Endothelial cell of umbilical vein (primary cell): ENCODE data around the gene NCMAP. TPM values are rescaled to one million over a fixed set of nuclear protein-coding genes. Genes with fewer than 3 reads are reported as not detected.

ENCODE experiments used
- BruUV-seq: library from RNA; stranded (reverse); fragments of 400-500 nt; replicated peaks from 2 replicates; lab custom pipeline; 2021; lab: Mats Ljungman, UMichigan
- CTCF ChIA-PET: fragments of 300-600, 350-600 bp; sonication (Branson Sonifier 250); formaldehyde crosslinking; loops from one replicate; lab custom pipeline; 2021; ENCODE audit warnings: antibody characterized with exemption, inconsistent platforms; lab: Charles Lee
- POLR2A ChIA-PET: fragments of 300-600, 350-600 bp; sonication (Branson Sonifier 250); formaldehyde crosslinking; loops from one replicate; lab custom pipeline; 2021; ENCODE audit warnings: antibody characterized with exemption, inconsistent platforms; lab: Charles Lee
- DNase-seq: peaks from one replicate; pipeline ENCODE4 v3.0.0-alpha.2; 2011; ENCODE audit warnings: low read depth, low spot score
- FAIRE-seq: peaks from 2 replicates; lab custom pipeline; 2011; peaks lifted over from hg19 to GRCh38; lab: Jason Lieb, UNC
- H2AFZ ChIP-seq: 2 replicates; pipeline ENCODE4 v1.6.0; 2012; ENCODE audit warnings: low read depth, low read length, control low read depth, inconsistent platforms
- H3K27ac ChIP-seq: 2 replicates; pipeline ENCODE4 v1.5.1; 2011; ENCODE audit warnings: low read depth, mild to moderate bottlenecking, control low read depth, low read length, moderate library complexity; ENCODE audit not compliant: insufficient read depth
- H3K27me3 ChIP-seq, 2 experiments: 2 replicates each; pipeline versions ENCODE4 v1.6.0 to v1.6.1; 2011; ENCODE audit warnings: low read length in 2 of 2, mixed read lengths in 1 of 2; ENCODE audit not compliant: control insufficient read depth in 2 of 2, insufficient read depth in 2 of 2
- H3K36me3 ChIP-seq, 2 experiments: 2 replicates in 1 of 2; 3 replicates in 1 of 2; pipeline ENCODE4 v1.5.1; 2011; ENCODE audit warnings: low read length in 2 of 2, mild to moderate bottlenecking in 1 of 2, moderate library complexity in 1 of 2; ENCODE audit not compliant: control insufficient read depth in 2 of 2, insufficient read depth in 2 of 2; ENCODE audit errors: extremely low read depth in 1 of 2
- H3K4me1 ChIP-seq: 3 replicates; pipeline ENCODE4 v1.5.1; 2011; ENCODE audit warnings: mild to moderate bottlenecking, low read length; ENCODE audit not compliant: control insufficient read depth, insufficient read depth; ENCODE audit errors: extremely low read depth
- H3K4me2 ChIP-seq: 2 replicates; pipeline ENCODE4 v1.6.1; 2011; ENCODE audit warnings: low read length, control low read depth, mixed read lengths; ENCODE audit not compliant: insufficient read depth
- H3K4me3 ChIP-seq, 3 experiments: fragments of 200-600 bp in 1 of 3; sonication (generic), shearing (Covaris generic) in 1 of 3; replicated peaks in 1 of 3; 2 replicates each; pipeline ENCODE4 v1.5.1; 2011 to 2016; ENCODE audit warnings: control low read depth in 3 of 3, low read length in 3 of 3, mild to moderate bottlenecking in 2 of 3, inconsistent platforms in 1 of 3, low read depth in 1 of 3, moderate library complexity in 1 of 3; ENCODE audit not compliant: insufficient read depth in 1 of 3
- H3K79me2 ChIP-seq: 2 replicates; pipeline ENCODE4 v1.6.0; 2012; ENCODE audit warnings: low read length, inconsistent platforms; ENCODE audit not compliant: control insufficient read depth, insufficient read depth
- H3K9ac ChIP-seq: replicated peaks from 2 replicates; pipeline ENCODE3; 2011; ENCODE audit warnings: low read length, control low read depth; ENCODE audit not compliant: insufficient read depth; ENCODE audit errors: extremely low read depth
- H3K9me1 ChIP-seq: replicated peaks from 3 replicates; pipeline ENCODE4 v1.6.0; 2011; ENCODE audit warnings: mild to moderate bottlenecking, low read length; ENCODE audit not compliant: control insufficient read depth, insufficient read depth; ENCODE audit errors: extremely low read depth
- H3K9me3 ChIP-seq: replicated peaks from 2 replicates; pipeline ENCODE4 v1.5.1; 2012; ENCODE audit warnings: low read length, inconsistent platforms; ENCODE audit not compliant: control insufficient read depth, insufficient read depth
- H4K20me1 ChIP-seq: replicated peaks from 2 replicates; pipeline ENCODE3; 2011; ENCODE audit warnings: mild to moderate bottlenecking, low read length; ENCODE audit not compliant: control insufficient read depth, insufficient read depth; ENCODE audit errors: extremely low read depth
- CTCF ChIP-seq, 2 donors: IDR thresholded peaks; 1 replicate in 1 of 2; 2 replicates in 1 of 2; pipeline ENCODE4 v1.5.1; 2011; ENCODE audit warnings: low read length in 2 of 2, mild to moderate bottlenecking in 2 of 2, moderate library complexity in 2 of 2, control low read depth in 1 of 2, inconsistent platforms in 1 of 2, low read depth in 1 of 2; ENCODE audit not compliant: insufficient read depth in 1 of 2; ENCODE audit errors: extremely low read depth in 1 of 2
- EZH2 ChIP-seq: IDR thresholded peaks from 2 replicates; pipeline ENCODE4 v1.6.1; 2012; ENCODE audit warnings: borderline replicate concordance, low read depth, mild to moderate bottlenecking, moderate library complexity, low read length, inconsistent platforms; ENCODE audit not compliant: severe bottlenecking
- FOS ChIP-seq: IDR thresholded peaks from 2 replicates; pipeline ENCODE4 v1.6.1; 2011; ENCODE audit warnings: mild to moderate bottlenecking, low read length, moderate library complexity, borderline replicate concordance; ENCODE audit not compliant: insufficient read depth
- GATA2 ChIP-seq: IDR thresholded peaks from 2 replicates; pipeline ENCODE4 v1.7.0; 2011; ENCODE audit warnings: low read depth, mild to moderate bottlenecking, moderate library complexity, mixed read lengths, low read length; ENCODE audit not compliant: insufficient read length, insufficient read depth
- JUN ChIP-seq: IDR thresholded peaks from 2 replicates; pipeline ENCODE4 v1.6.1; 2011; ENCODE audit warnings: borderline replicate concordance, low read depth; ENCODE audit not compliant: insufficient read length, insufficient read depth
- MAX ChIP-seq: IDR thresholded peaks from 2 replicates; pipeline ENCODE4 v1.6.1; 2011; ENCODE audit not compliant: insufficient read depth, insufficient read length
- MYC ChIP-seq: IDR thresholded peaks from one replicate; pipeline ENCODE4 v1.6.1; 2011; ENCODE audit warnings: mild to moderate bottlenecking, low read depth, low read length
- POLR2A ChIP-seq: IDR thresholded peaks from 2 replicates; pipeline ENCODE4 v1.6.1; 2012; ENCODE audit warnings: low read depth, mild to moderate bottlenecking, control low read depth, low read length
- POLR2AphosphoS5 ChIP-seq: IDR thresholded peaks from 2 replicates; pipeline ENCODE4 v1.6.1; 2012; ENCODE audit warnings: low read depth, mild to moderate bottlenecking, control low read depth, low read length, moderate library complexity; ENCODE audit not compliant: insufficient read depth
- dilution Hi-C: fragments of 300-500 bp; cut with MboI; formaldehyde crosslinking; loops from one replicate; pipeline ENCODE4 v1.15.0; 2019; ENCODE audit warnings: low sequenced_read_pairs; ENCODE audit not compliant: extremely low pct_ligation_motif_present
- intact Hi-C: fragments of 100-400 bp; cut with micrococcal nuclease; formaldehyde crosslinking; loops from one replicate; pipeline ENCODE4 v1.10.0; 2022
- polyA plus RNA-seq, 4 experiments: library from polyadenylated mRNA; depleted of rRNA in 3 of 4; stranded (reverse) in 3 of 4; unstranded in 1 of 4; fragments of >200 nt; gene quantifications; 2 replicates each; pipeline versions ENCODE4 v1.2.1 to v1.2.3, GENCODE V29; 2011 to 2012; ENCODE audit warnings: missing spikeins in 1 of 4
- total RNA-seq: library from RNA; stranded (reverse); gene quantifications from 2 replicates; pipeline ENCODE4 v1.2.3, GENCODE V29; 2021

Gene NCMAP
- total and polyA plus RNA-seq, 2 donors (not counting 3 experiments of a cell fraction or from before 2014, with no cell fraction given), result not detected

- BruUV-seq, result no TSS peak
- no peak for DNase-seq
- dilution Hi-C loops, result no loop called here
- Histone ChIP-seq H3K4me1 (no peaks in the 10 kb centered on the region), H3K27ac (no peak overlapping the region), H3K79me2 (no peaks in the 10 kb centered on the region), H2AFZ (no peak overlapping the region), H4K20me1 (no peaks in the 10 kb centered on the region), H3K36me3 (no peaks in the 10 kb centered on the region), H3K4me3 (no peak overlapping the region), H3K9me1 (no peaks in the 10 kb centered on the region), H3K4me2 (no peak overlapping the region), H3K9me3 (no peaks in the 10 kb centered on the region), H3K27me3 (peaks cover 2 to 3% of the 10 kb centered on the region in 2 experiments), H3K9ac (no peak overlapping the region)
- intact Hi-C loops, result no loop called here
- ChIA-PET POLR2A (no interaction called here), CTCF (no interaction called here)
- TF ChIP-seq POLR2AphosphoS5 (no peak), MAX (no peak), MYC (no peak), EZH2 (no peak), CTCF (IDR thresholded peaks at IDR 0.05; ENCODE audit: extremely low read depth in 1 of 2, insufficient read depth in 1 of 2, low read depth in 1 of 2, low read length in 2 of 2) (no peak), POLR2A (no peak), FOS (no peak), GATA2 (no peak), JUN (no peak)
- FAIRE-seq, result no peak
Observed at GRCh38 chr1:24594328-24594598, 38.4 kb downstream of the NCMAP start.
